HG03571 (cell line): ENCODE measurements around the gene CD247.
"Not testable (repeated sequence)": the region's sequence is repeated elsewhere in the genome, so short reads cannot be mapped to it uniquely, and the experiment has no call there.

Source experiments
- ATAC-seq: cut with Tn5 transposase; IDR thresholded peaks from one replicate; pipeline ENCODE4 v1.9.1; 2021; ENCODE audit not compliant: unreplicated experiment

The CD247 gene

GRCh38 chr1:167518331-167518700 is at the start of gene CD247:
CD247 (minus strand) TSS chr1:167518529; CDS start chr1:167518465, 64 bp downstream.
- ATAC-seq = no peak

GRCh38 chr1:167567663-167568062 is 49.3 kb upstream of the CD247 start:
- no peak for ATAC-seq

- ATAC-seq = no peak
Observed at GRCh38 chr1:167566766-167567165, 48.4 kb upstream of the CD247 start.

GRCh38 chr1:167565922-167566321 is 47.6 kb upstream of the CD247 start:
- ATAC-seq = no peak

- ATAC-seq = no peak
Observed at GRCh38 chr1:167564612-167565270, 46.4 kb upstream of the CD247 start.

- ATAC-seq = no peak
Observed at GRCh38 chr1:167563579-167564246, 45.4 kb upstream of the CD247 start.

GRCh38 chr1:167562702-167563101 is 44.4 kb upstream of the CD247 start:
- no peak for ATAC-seq

GRCh38 chr1:167561753-167562152 is 43.4 kb upstream of the CD247 start:
- ATAC-seq = no peak

GRCh38 chr1:167555971-167556714 is 37.8 kb upstream of the CD247 start:
- no peak for ATAC-seq

- not testable (repeated sequence) for ATAC-seq
Observed at GRCh38 chr1:167555072-167555471, 36.7 kb upstream of the CD247 start.

- peak; percentile 12 for ATAC-seq
Observed at GRCh38 chr1:167554028-167554779, 35.9 kb upstream of the CD247 start.

GRCh38 chr1:167553136-167554027 is 35.1 kb upstream of the CD247 start, which contains the start of gene CREG1:
CREG1 (minus strand) TSS chr1:167553762.
- peak; percentile 99 for ATAC-seq

GRCh38 chr1:167551362-167551761 is 33.0 kb upstream of the CD247 start:
- ATAC-seq = no peak

- ATAC-seq = no peak
Observed at GRCh38 chr1:167548059-167548932, 30.0 kb upstream of the CD247 start.

- no peak for ATAC-seq
Observed at GRCh38 chr1:167546935-167547334, 28.6 kb upstream of the CD247 start.

GRCh38 chr1:167545349-167545748 is 27.0 kb upstream of the CD247 start:
- no peak for ATAC-seq

- ATAC-seq = no peak
Observed at GRCh38 chr1:167544447-167545093, 26.2 kb upstream of the CD247 start.

- no peak for ATAC-seq
Observed at GRCh38 chr1:167543199-167543990, 25.1 kb upstream of the CD247 start.
